ENCODE results near the gene PDE9A.

DNA sequence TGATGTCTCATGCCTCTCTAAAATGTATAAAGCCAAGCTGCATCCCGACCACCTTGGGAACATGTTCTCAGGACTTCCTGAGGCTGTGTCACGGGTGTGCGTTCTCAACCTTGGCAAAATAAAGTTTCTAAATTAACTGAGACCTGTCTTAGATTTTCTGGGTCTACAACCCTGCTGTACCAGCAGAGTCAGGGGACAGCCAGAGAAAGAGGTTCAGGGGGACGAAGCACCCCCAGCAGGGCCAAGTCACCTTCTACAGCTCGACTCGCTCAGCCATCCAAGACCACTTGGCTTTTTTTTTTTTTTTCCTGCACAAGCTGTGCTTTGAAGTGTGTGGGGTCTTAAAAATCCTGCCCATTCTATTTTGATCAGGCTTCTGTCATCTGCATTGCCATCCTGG is 28.5 kb upstream of the PDE9A start:
- TF ChIP-seq POLR2A (IDR thresholded peaks at IDR 0.05): no peak
- TF ChIP-seq, protein P1, sequence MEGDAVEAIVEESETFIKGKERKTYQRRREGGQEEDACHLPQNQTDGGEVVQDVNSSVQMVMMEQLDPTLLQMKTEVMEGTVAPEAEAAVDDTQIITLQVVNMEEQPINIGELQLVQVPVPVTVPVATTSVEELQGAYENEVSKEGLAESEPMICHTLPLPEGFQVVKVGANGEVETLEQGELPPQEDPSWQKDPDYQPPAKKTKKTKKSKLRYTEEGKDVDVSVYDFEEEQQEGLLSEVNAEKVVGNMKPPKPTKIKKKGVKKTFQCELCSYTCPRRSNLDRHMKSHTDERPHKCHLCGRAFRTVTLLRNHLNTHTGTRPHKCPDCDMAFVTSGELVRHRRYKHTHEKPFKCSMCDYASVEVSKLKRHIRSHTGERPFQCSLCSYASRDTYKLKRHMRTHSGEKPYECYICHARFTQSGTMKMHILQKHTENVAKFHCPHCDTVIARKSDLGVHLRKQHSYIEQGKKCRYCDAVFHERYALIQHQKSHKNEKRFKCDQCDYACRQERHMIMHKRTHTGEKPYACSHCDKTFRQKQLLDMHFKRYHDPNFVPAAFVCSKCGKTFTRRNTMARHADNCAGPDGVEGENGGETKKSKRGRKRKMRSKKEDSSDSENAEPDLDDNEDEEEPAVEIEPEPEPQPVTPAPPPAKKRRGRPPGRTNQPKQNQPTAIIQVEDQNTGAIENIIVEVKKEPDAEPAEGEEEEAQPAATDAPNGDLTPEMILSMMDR (IDR thresholded peaks at IDR 0.05): no peak
